ENCODE results near the gene PTPN14. TPM values are rescaled to one million over a fixed set of nuclear protein-coding genes. Genes with fewer than 3 reads are reported as not detected.
"Not testable (repeated sequence)": the region's sequence is repeated elsewhere in the genome, so short reads cannot be mapped to it uniquely, and the experiment has no call there.

PTPN14 gene
- 73.3 and 127 TPM in 2 replicates for total RNA-seq

- DNase-seq: peak; percentile 97
These were observed at the start of gene PTPN14 for GRCh38 chr1:214551436-214552173. TSS of gene PTPN14 (minus strand) at chr1:214551602. CDS start at chr1:214464803, 86,799 bp downstream.

GRCh38 chr1:214593158-214593557, 41.8 kb upstream of the PTPN14 start:
- no peak for DNase-seq

GRCh38 chr1:214591918-214592317, 40.5 kb upstream of the PTPN14 start:
- DNase-seq: not testable (repeated sequence)

- peak; percentile 17 for DNase-seq
These were observed 39.3 kb upstream of the PTPN14 start for GRCh38 chr1:214590696-214591095.

- no peak for DNase-seq
These were observed 37.7 kb upstream of the PTPN14 start for GRCh38 chr1:214588963-214589597.

GRCh38 chr1:214587165-214587564, 35.8 kb upstream of the PTPN14 start:
- no peak for DNase-seq

GRCh38 chr1:214586621-214587020, 35.2 kb upstream of the PTPN14 start:
- no peak for DNase-seq

GRCh38 chr1:214584805-214585766, 33.7 kb upstream of the PTPN14 start:
- peak; percentile 74 for DNase-seq

GRCh38 chr1:214583824-214584554, 32.6 kb upstream of the PTPN14 start:
- DNase-seq: no peak

GRCh38 chr1:214583113-214583512, 31.7 kb upstream of the PTPN14 start:
- DNase-seq: no peak

GRCh38 chr1:214582289-214582891, 31.0 kb upstream of the PTPN14 start:
- DNase-seq: no peak

GRCh38 chr1:214581785-214582184, 30.4 kb upstream of the PTPN14 start:
- peak; percentile 67 for DNase-seq

GRCh38 chr1:214579183-214579582, 27.8 kb upstream of the PTPN14 start:
- DNase-seq: no peak

GRCh38 chr1:214576120-214576519, 24.7 kb upstream of the PTPN14 start:
- DNase-seq: not testable (repeated sequence)

GRCh38 chr1:214574598-214575411, 23.4 kb upstream of the PTPN14 start:
- DNase-seq: no peak

GRCh38 chr1:214573386-214574318, 22.2 kb upstream of the PTPN14 start:
- DNase-seq: peak; percentile 43

GRCh38 chr1:214571281-214571680, 19.9 kb upstream of the PTPN14 start:
- no peak for DNase-seq

GRCh38 chr1:214570442-214570841, 19.0 kb upstream of the PTPN14 start:
- peak; percentile 70 for DNase-seq

GRCh38 chr1:214569357-214570004, 18.1 kb upstream of the PTPN14 start:
- DNase-seq: peak; percentile 36

All from dermis blood vessel endothelial cell (primary cell).